Psoas muscle (tissue), 8 donors: ENCODE data around the gene CD44. TPM values are rescaled to one million over a fixed set of nuclear protein-coding genes. Genes with fewer than 3 reads are reported as not detected.

Experiments used
- ATAC-seq, 4 donors: fragments of 200-7000 bp; cut with Tn5 transposase; one replicate each; pipeline ENCODE4 v1.9.1; 2020; ENCODE audit warnings: moderate library complexity in 3 of 4, mild to moderate bottlenecking in 2 of 4
- DNase-seq, 2 donors: peaks; one replicate each; pipeline ENCODE4 v3.0.0-alpha.2; 2020
- H3K27ac ChIP-seq: fragments of 200-600 bp; one replicate; pipeline ENCODE4 v1.8.0; 2022
- H3K27me3 ChIP-seq, 3 donors: fragments of 200-600 bp in 1 of 3; one replicate each; pipeline versions ENCODE4 v1.6.1 to v1.8.0; 2013 to 2022; ENCODE audit warnings: low read length in 2 of 3, mild to moderate bottlenecking in 2 of 3, moderate library complexity in 1 of 3; ENCODE audit not compliant: insufficient read depth in 3 of 3
- H3K36me3 ChIP-seq, 2 donors: fragments of 200-600 bp in 1 of 2; one replicate each; pipeline versions ENCODE4 v1.6.1 to v1.8.0; 2013 to 2022; ENCODE audit warnings: low read depth in 1 of 2, mild to moderate bottlenecking in 1 of 2, moderate library complexity in 1 of 2; ENCODE audit not compliant: insufficient read depth in 1 of 2
- H3K4me1 ChIP-seq: fragments of 200-600 bp; one replicate; pipeline ENCODE4 v1.8.0; 2022
- H3K4me3 ChIP-seq: fragments of 200-600 bp; one replicate; pipeline ENCODE4 v1.8.0; 2022; ENCODE audit warnings: mild to moderate bottlenecking
- H3K9me3 ChIP-seq: fragments of 200-600 bp; one replicate; pipeline ENCODE4 v1.8.0; 2022
- WGBS, 3 donors: extraction: QIAGEN DNeasy Blood & Tissue Kit; methylation state at CpG; one replicate each; pipeline versions ENCODE4 v1.1.6 to v1.1.7; 2013; 5-methylcytosine and 5-hydroxymethylcytosine counted together
- intact Hi-C, 2 donors: fragments of 100-400 bp; cut with DNase I; formaldehyde crosslinking; loops; one replicate each; pipeline versions ENCODE4 v1.11.0 to v1.14.2; 2022
- polyA plus RNA-seq, 3 donors: library from polyadenylated mRNA; stranded (reverse); fragments of 200-250 nt; gene quantifications; one replicate each; pipeline ENCODE4 v1.2.3, GENCODE V29; 2013
- total RNA-seq, 4 donors: library from RNA; stranded (reverse); fragmentation: NEBNext Ultra II Directional in 2 of 4; extraction: Animal tissue kit (Norgen Biotek cat#: 25700) in 2 of 4; gene quantifications; one replicate each; pipeline versions ENCODE4 v1.2.1 to v1.2.4, GENCODE V29; 2021 to 2023
- TF ChIP-seq, protein P1 (sequence below): fragments of 200-600 bp; IDR thresholded peaks from one replicate; pipeline ENCODE4 v1.8.0; 2022; ENCODE audit warnings: antibody characterized with exemption
- donor health status: healthy with polysubstance abuse.
- donor health status: DM: no; HTN: no; CAD: no; lungs with moderate emphysema.
- donor health status: Bipolar disorder and iron deficiency.
- donor health status: healthy.
- donor health status: DM: yes; HTN: yes; CAD: no.
- donor health status: DM: no; HTN: no; CAD: no.
- donor health status: DM: no; HTN: no; CAD: no.
- donor health status: DM: yes; HTN: yes; CAD: no.

CD44 gene
- total and polyA plus RNA-seq, 7 donors, result 3.4 to 35.4 (median 23.2) TPM

DNA sequence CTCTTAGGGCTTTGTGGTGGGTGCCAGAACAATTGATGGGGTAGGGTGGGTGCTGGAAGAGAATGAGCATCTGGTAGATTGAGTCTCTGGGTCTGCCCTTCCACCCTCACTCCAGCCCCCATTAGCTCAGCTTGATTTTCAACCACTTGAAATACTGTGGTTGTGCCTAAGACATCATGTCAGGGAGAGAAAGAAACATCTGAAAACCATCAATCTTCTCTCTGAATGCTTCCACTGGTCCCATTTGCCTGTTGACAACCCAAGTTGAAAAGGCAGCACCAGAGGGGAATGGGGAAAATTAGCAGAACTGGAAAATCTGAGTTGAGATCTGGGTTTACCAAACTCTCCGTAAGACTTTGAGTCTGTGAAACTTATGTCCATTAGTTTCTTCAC lies 26.1 kb downstream of the CD44 start:
- Histone ChIP-seq H3K27me3 (no peaks in the 10 kb centered on the region), H3K9me3 (no peaks in the 10 kb centered on the region), H3K4me1 (peaks cover 15% of the 10 kb centered on the region), H3K27ac (no peak overlapping the region), H3K4me3 (no peak overlapping the region), H3K36me3 (no peaks in the 10 kb centered on the region)
- DNase-seq (no peak), ATAC-seq (no peak)
- WGBS, 3 donors, result 78 to 97% (median 87%) methylated on average over 1 of the region's 1 CpG
- TF ChIP-seq, protein P1, sequence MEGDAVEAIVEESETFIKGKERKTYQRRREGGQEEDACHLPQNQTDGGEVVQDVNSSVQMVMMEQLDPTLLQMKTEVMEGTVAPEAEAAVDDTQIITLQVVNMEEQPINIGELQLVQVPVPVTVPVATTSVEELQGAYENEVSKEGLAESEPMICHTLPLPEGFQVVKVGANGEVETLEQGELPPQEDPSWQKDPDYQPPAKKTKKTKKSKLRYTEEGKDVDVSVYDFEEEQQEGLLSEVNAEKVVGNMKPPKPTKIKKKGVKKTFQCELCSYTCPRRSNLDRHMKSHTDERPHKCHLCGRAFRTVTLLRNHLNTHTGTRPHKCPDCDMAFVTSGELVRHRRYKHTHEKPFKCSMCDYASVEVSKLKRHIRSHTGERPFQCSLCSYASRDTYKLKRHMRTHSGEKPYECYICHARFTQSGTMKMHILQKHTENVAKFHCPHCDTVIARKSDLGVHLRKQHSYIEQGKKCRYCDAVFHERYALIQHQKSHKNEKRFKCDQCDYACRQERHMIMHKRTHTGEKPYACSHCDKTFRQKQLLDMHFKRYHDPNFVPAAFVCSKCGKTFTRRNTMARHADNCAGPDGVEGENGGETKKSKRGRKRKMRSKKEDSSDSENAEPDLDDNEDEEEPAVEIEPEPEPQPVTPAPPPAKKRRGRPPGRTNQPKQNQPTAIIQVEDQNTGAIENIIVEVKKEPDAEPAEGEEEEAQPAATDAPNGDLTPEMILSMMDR, result no peak
- intact Hi-C loops, result no loop called here

DNA sequence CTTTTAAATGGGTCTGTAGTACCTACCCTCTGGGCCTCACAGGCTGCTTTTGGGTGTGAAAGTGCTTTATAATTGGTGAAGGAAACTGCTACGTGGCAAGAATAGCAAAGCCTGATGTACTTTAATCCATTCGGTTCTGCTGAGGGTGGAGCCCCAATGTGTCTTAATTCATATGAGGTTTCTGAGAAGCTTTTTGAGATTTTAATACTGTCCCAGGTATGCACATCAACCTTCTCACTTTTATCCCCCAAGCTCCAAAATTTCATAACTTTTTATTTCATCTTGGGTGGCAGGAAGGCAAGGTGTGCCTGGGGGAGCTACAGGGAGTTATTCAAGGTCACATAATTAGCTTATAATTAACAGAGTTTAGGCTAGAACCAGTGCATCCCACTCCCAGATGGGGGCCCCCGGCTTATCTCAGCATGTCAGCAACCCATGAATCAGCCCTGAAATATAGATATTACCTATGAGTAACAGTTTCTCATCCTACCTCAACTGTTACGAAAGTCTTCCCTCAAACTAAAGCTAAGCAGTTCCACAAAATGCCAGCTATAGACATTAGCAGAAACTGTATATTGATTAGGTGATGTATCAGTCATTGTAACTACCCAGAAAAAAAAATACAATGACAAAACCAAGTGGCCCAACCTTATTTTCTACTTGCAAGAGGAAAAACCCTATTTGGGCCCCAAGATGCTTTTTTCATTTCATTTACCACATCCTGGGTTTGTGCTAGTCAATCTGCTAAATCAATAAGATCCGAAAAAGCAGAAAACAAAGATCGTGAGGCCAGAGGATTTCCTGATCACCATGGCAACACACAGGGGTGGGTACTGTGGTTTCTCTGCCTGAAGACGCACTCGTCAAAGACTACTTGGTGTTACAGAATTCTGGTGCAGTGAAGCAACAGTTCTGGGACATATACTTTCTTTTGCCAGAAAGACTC lies 26.7 kb downstream of the CD44 start:
- Histone ChIP-seq H3K4me1 (peaks cover 15% of the 10 kb centered on the region), H3K9me3 (no peaks in the 10 kb centered on the region), H3K36me3 (no peaks in the 10 kb centered on the region), H3K4me3 (no peak overlapping the region), H3K27ac (peak overlapping the region; percentile 50), H3K27me3 (no peaks in the 10 kb centered on the region)
- WGBS, 3 donors, result 67 to 72% (median 67%) methylated on average over 8 of the region's 8 CpGs
- ATAC-seq, result peak in 2 of 4 donors; percentile 38 to 44
- no peak for DNase-seq
- intact Hi-C loops, result no loop called here
- TF ChIP-seq, protein P1, result no peak

DNA sequence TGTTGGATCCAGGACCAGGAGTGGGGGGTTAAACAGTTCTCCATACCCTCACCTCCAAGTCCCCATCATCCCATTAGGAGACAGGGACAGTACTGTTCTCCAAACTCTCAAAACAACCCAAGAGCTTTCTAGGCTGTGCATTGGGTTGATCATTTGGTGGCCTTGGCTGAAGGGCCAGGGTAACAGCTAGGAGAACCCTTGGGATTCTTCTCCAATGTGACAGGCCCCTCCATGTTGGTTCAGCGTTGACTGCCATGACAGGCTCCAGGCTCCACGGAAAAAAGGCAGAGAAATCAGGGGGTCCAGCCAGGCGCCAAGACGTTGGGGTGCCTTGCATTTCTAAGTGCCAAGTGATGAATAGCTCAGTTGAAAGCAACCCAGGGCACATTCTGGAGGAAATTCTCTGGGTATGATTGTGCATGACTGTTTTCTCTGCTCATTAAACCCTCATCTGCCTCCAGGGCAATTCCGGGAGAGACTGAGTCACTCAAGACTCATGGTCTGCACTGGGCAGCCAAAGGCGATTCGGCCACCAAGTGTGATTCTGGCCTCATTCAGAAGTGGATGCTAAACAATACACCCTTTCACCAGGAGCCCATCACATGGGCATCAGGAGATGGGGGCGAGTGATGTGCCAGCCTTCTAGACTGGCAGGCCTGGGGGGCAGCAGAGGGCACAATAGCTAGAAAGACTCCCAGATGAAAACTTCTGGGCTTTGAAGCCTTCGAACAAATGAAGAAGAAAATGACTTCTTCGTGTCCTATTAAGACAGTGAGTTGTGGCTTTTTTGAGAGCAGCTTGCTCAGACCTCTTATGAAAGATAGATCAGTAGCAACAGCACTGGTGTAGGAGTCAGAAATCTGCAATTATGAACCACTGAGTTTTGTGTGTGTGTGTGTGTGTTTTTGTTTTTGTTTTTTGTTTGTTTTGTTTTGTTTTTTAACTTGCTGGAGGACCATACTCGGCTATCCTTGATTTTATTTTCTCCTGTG lies 27.7 kb downstream of the CD44 start:
- ATAC-seq, result peak; percentile 30 to 53 (median 38)
- intact Hi-C loops, result no loop called here
- 54 to 80% (median 63%) methylated on average over 11 of the region's 11 CpGs for WGBS, 3 donors
- peak in 1 of 2 donors; percentile 24 for DNase-seq
- H3K9me3 ChIP-seq, result no peaks in the 10 kb centered on the region
- H3K4me3 ChIP-seq, result no peak overlapping the region
- peak overlapping the region; percentile 50 for H3K27ac ChIP-seq
- no peaks in the 10 kb centered on the region for H3K27me3 ChIP-seq
- TF ChIP-seq, protein P1, result no peak
- peaks cover 15% of the 10 kb centered on the region for H3K4me1 ChIP-seq
- no peaks in the 10 kb centered on the region for H3K36me3 ChIP-seq

DNA sequence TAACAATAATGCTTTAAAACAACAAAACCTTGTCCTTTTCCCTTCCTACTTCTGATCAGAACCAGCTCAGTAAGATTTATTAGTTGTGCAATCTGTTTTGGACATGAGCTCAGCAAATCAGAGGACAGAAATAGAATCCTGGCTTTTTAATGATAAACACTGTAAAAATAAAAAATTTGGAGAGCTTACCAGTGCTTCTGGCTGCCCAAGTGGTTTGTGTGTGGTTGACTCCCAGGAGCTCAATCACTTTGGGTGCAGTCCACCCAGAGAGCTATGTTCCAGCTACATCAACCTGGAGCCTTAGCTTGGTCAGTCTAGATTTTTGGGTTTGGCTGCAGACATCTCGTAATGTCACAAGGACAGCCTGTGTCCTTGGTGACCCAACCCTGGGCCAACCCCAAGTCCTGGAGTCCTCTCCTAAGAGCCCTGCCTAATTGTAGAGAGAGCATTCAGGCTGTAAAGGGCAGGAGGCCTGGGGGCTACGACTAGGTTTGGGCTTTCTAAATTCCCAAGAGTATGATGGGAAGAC lies 28.5 kb downstream of the CD44 start:
- Histone ChIP-seq H3K36me3 (no peaks in the 10 kb centered on the region), H3K9me3 (no peaks in the 10 kb centered on the region), H3K4me3 (no peak overlapping the region), H3K27ac (peak overlapping the region; percentile 50), H3K4me1 (peaks cover 15% of the 10 kb centered on the region), H3K27me3 (no peaks in the 10 kb centered on the region)
- intact Hi-C loops, result no loop called here
- 42 to 59% (median 46%) methylated on average over 2 of the region's 2 CpGs for WGBS, 3 donors
- peak; percentile 51 to 66 for DNase-seq
- TF ChIP-seq, protein P1, result no peak
- ATAC-seq, result peak; percentile 34 to 54 (median 40)
